Fibroblast of mammary gland (primary cell): Measurements from ENCODE around the gene TSNAXIP1.
"Not testable (repeated sequence)": the region's sequence is repeated elsewhere in the genome, so short reads cannot be mapped to it uniquely, and the experiment has no call there.

ENCODE experiments used
- DNase-seq: peaks from one replicate; pipeline ENCODE4 v3.0.0-alpha.2; 2010; ENCODE audit warnings: low read depth
- H3K4me3 ChIP-seq: 2 replicates; pipeline ENCODE4 v1.5.1; 2011; ENCODE audit warnings: low read depth, mild to moderate bottlenecking, low read length, moderate library complexity; ENCODE audit not compliant: control insufficient read depth
- TF ChIP-seq, protein P1 (sequence below): conservative IDR thresholded peaks from 2 replicates; pipeline ENCODE4 v1.5.1; 2011; ENCODE audit warnings: low read depth, low read length, inconsistent platforms; ENCODE audit not compliant: control insufficient read depth, insufficient read depth

Gene TSNAXIP1

DNA sequence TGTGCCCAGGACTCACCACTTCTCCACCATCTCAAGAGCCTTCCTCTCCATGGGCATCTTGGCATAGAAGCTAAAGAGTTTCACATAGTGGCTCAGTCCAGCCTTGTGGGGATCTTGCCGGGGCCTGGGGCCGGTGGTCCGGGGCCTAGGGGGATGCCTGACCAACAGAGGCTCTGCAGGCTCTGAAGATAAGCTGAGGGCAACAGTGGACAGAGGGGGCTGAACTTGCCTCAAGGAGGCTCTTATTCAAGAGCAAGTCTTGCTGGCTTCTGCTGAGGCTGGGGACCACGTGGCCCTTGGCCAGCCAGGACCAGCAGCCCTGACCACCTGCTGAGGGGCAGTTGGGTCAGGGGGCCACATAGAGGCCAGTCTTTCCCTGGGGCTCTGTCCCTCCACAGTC, 22.0 kb downstream of the TSNAXIP1 start:
- H3K4me3 ChIP-seq = no peak overlapping the region
- TF ChIP-seq, protein P1, sequence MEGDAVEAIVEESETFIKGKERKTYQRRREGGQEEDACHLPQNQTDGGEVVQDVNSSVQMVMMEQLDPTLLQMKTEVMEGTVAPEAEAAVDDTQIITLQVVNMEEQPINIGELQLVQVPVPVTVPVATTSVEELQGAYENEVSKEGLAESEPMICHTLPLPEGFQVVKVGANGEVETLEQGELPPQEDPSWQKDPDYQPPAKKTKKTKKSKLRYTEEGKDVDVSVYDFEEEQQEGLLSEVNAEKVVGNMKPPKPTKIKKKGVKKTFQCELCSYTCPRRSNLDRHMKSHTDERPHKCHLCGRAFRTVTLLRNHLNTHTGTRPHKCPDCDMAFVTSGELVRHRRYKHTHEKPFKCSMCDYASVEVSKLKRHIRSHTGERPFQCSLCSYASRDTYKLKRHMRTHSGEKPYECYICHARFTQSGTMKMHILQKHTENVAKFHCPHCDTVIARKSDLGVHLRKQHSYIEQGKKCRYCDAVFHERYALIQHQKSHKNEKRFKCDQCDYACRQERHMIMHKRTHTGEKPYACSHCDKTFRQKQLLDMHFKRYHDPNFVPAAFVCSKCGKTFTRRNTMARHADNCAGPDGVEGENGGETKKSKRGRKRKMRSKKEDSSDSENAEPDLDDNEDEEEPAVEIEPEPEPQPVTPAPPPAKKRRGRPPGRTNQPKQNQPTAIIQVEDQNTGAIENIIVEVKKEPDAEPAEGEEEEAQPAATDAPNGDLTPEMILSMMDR = no peak
- DNase-seq = no peak

DNA sequence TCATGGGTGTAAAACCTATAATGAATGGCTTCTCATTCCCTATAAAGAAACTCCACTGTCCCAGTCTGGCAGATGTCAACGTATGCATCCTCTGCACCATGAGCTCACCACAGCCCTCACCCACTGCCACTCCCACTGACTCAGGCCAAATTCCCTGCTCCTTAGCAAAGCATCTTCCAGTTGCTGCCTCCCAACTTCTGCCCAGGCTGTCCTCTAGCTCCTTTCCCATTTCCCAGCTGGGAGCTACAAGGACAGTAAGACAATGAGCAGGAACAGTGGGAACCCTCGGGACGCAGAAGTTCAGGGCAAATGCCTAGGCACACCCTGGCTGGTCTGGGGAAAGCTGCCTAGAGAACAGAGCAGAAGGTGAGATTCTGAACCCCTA, 26.3 kb downstream of the TSNAXIP1 start:
- TF ChIP-seq, protein P1 = no peak
- DNase-seq = peak; percentile 81
- H3K4me3 ChIP-seq = peak overlapping the region; percentile 83

DNA sequence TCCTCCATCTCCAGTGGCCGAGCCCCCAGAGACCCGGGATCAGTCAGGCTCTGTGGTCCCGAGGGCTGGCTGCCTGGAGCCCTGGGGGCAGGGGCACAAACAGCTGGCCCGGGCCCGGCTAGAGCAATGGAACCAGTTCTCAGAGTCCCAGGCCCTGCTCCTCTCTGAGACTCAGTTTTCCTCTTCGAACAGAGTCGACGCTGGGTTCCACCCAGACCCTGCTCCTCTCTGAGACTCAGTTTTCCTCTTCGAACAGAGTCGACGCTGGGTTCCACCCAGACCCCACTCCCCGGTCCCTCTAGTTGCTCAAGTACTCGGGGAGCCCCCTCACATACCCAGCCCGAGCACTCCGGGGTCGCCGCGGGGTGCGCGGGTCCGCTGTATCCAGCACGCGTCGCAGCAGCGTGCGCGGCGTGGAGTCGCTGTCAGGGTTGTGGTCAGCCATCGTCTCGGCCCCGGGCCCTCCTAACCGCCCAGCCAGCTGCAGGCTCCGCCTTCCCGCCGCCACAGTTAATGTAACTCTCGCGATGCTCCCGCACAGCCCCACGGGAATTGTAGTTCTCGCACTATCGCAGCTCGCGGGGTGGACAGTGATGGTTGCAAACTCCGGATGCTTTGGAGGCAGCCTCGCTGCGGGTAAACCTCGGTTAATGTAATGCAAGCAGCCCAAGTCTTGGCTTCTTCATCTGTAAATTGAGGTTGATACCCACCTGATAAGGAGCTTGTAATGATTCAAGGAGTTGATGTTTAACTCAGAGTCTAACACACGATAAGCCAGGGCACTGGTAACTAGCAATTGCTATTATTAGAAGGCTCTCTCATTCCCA, 26.9 kb downstream of the TSNAXIP1 start:
- TF ChIP-seq, protein P1 = no peak
- peak overlapping the region; percentile 83 for H3K4me3 ChIP-seq
- DNase-seq = peak; percentile 84

DNA sequence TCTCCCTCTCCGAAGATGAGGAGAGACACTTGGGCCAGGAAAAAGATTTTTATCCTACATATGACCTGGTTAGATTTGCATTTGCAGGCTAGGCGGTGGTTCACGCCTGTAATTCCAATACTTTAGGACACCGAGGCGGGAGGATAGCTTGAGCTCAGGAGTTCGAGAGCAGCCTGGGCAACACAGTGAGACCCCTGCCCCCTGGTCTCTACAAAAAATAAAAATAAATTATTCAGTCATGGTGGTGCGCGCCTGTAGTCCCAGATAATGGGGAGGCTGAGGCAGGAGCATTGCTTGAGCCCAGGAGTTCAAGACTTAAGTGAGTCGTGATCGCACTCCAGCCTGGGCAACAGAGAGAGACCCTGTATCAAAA, 27.5 kb downstream of the TSNAXIP1 start:
- DNase-seq = no peak
- peak overlapping the region; percentile 83 for H3K4me3 ChIP-seq
- TF ChIP-seq, protein P1 = no peak

DNA sequence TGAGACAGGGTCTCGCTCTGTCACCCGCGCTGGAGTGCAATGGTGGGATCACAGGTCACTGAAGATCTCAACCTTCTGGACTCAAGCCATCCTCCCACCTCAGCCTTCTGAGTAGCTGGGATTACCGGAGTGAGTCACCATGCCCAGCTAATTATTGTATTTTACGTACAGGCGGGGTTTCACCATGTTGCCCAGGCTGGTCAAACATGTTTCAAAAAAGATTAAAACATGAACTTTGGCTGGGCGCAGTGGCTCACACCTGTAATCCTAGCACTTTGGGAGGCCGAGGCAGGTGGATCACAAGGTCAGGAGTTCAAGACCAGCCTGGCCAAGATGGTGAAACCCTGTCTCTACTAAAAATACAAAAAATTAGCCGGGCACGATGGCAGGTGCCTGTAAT, 30.5 kb downstream of the TSNAXIP1 start:
- DNase-seq, H3K4me3 ChIP-seq: not testable (repeated sequence)

DNA sequence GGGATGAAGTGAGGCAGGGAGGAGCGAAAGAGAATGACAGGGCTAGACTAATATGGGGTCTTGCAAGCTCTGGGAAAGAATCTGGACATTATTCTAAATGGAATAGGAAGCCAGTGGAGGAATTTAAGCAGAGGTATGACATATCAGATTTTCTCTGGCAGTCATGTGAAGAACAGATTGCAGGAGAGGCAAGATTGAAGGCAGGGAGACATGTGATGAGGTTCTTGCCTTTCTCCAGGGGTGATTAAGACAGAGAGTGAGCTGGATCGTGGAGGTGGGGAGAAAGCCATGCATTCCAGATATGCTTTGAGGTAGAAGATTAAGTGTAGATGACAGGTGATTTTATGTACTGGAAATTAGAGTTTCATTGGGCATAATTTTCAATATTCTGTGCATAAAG, 31.1 kb downstream of the TSNAXIP1 start:
- TF ChIP-seq, protein P1 = no peak
- H3K4me3 ChIP-seq = no peak overlapping the region
- DNase-seq = no peak

DNA sequence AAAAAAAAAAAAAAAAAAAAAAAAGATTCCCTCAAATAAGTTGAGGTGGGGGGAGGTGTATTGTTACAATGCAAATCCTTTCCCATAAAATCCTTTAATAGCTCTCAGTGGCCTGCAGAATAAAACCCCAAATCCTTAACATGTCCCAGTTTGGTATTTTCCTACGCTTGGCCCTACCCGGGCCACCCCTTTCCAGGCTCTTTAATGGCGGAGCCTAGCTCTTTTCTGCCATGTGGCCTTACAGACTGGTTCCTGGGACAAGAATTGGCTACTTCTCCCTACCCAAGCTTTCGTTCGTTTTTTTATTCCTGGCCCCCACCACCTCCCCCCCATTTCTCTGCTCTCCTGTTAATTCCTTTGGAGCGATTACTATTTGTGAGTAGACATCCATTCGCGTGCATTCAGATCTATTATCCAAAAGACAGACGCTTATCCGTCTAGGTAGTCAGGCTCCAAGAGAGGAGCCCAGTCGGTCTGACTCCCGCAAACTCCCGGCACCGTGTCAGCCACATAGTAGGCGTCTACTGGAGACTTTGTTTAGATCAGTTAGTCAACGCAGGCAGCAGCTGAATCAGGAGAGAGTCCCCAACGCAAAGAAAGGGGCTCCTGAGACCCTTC, 34.6 kb downstream of the TSNAXIP1 start:
- DNase-seq = no peak
- TF ChIP-seq, protein P1 = no peak
- peak overlapping the region; percentile 93 for H3K4me3 ChIP-seq
